ENCODE measurements around the gene BAX. TPM values are rescaled to one million over a fixed set of nuclear protein-coding genes. Genes with fewer than 3 reads are reported as not detected.

The BAX gene
- total RNA-seq, 2 donors from 2014 or later: 15.3 to 22.7 TPM

- intact Hi-C loops (cut with DNase I): no loop called here
- 58 to 75% methylated on average over 12 to 16 of the region's 16 CpGs for WGBS, 2 donors
- no peak for ATAC-seq
- no peak for DNase-seq
- Histone ChIP-seq H3K4me1 (peaks cover 18% of the 10 kb centered on the region), H3K27ac (peak overlapping the region in 3 of 4 donors; percentile 41 to 74 (median 68)), H3K9me3 (no peaks in the 10 kb centered on the region), H3K36me3 (replicated peaks in 1 of 2; ENCODE audit: insufficient read depth in 1 of 2, low read depth in 2 of 2) (no peaks in the 10 kb centered on the region), H3K27me3 (no peaks in the 10 kb centered on the region), H3K4me3 (peak overlapping the region; percentile 18 to 55)
- TF ChIP-seq POLR2A (IDR thresholded peaks at IDR 0.05): no peak
Observed at GRCh38 chr19:48955308-48955958, 758 bp downstream of the BAX start.

- peaks cover 27% of the 10 kb centered on the region for H3K4me1 ChIP-seq
- intact Hi-C loops (cut with DNase I): no loop called here
- 92 to 95% methylated on average over 7 to 8 of the region's 8 CpGs for WGBS, 2 donors
- ATAC-seq: no peak
- H3K36me3 ChIP-seq (replicated peaks in 1 of 2; ENCODE audit: insufficient read depth in 1 of 2, low read depth in 2 of 2): no peaks in the 10 kb centered on the region
- DNase-seq: no peak
- no peaks in the 10 kb centered on the region for H3K27me3 ChIP-seq
- no peak for TF ChIP-seq CTCF (IDR thresholded peaks at IDR 0.05)
- TF ChIP-seq POLR2A (IDR thresholded peaks at IDR 0.05): no peak
- no peaks in the 10 kb centered on the region for H3K9me3 ChIP-seq
- H3K4me3 ChIP-seq: no peak overlapping the region
- H3K27ac ChIP-seq: no peak overlapping the region
Observed at GRCh38 chr19:48958006-48958405, 3.3 kb downstream of the BAX start.

- intact Hi-C loops (cut with DNase I): no loop called here
- H3K27ac ChIP-seq: no peak overlapping the region
- no peak for DNase-seq
- 87 to 90% methylated on average over 16 of the region's 16 CpGs for WGBS, 2 donors
- TF ChIP-seq POLR2A (IDR thresholded peaks at IDR 0.05) (no peak), CTCF (IDR thresholded peaks at IDR 0.05) (no peak)
- peaks cover 38% of the 10 kb centered on the region for H3K4me1 ChIP-seq
- H3K9me3 ChIP-seq: no peaks in the 10 kb centered on the region
- H3K4me3 ChIP-seq: no peak overlapping the region
- no peak for ATAC-seq
- H3K36me3 ChIP-seq (replicated peaks in 1 of 2; ENCODE audit: insufficient read depth in 1 of 2, low read depth in 2 of 2): no peaks in the 10 kb centered on the region
- no peaks in the 10 kb centered on the region for H3K27me3 ChIP-seq
Observed at GRCh38 chr19:48959341-48960239, 4.9 kb downstream of the BAX start.

- 89 to 96% methylated on average over 19 of the region's 19 CpGs for WGBS, 2 donors
- Histone ChIP-seq H3K4me3 (no peak overlapping the region), H3K9me3 (no peaks in the 10 kb centered on the region), H3K36me3 (replicated peaks in 1 of 2; ENCODE audit: insufficient read depth in 1 of 2, low read depth in 2 of 2) (no peaks in the 10 kb centered on the region), H3K4me1 (peaks cover 29% of the 10 kb centered on the region), H3K27ac (no peak overlapping the region), H3K27me3 (no peaks in the 10 kb centered on the region)
- TF ChIP-seq POLR2A (IDR thresholded peaks at IDR 0.05) (no peak), CTCF (IDR thresholded peaks at IDR 0.05) (no peak)
- intact Hi-C loops (cut with DNase I): no loop called here
- ATAC-seq (no peak), DNase-seq (peak in 1 of 4 donors; percentile 24)
Observed at GRCh38 chr19:48961051-48961649, 6.5 kb downstream of the BAX start.

GRCh38 chr19:48961673-48962028, 7.0 kb downstream of the BAX start:
- H3K27me3 ChIP-seq: no peaks in the 10 kb centered on the region
- TF ChIP-seq POLR2A (IDR thresholded peaks at IDR 0.05) (no peak), CTCF (IDR thresholded peaks at IDR 0.05) (no peak)
- no peak overlapping the region for H3K4me3 ChIP-seq
- intact Hi-C loops (cut with DNase I): no loop called here
- H3K9me3 ChIP-seq: no peaks in the 10 kb centered on the region
- WGBS, 2 donors: 69 to 90% methylated on average over 5 to 11 of the region's 12 CpGs
- DNase-seq (no peak), ATAC-seq (no peak)
- peak overlapping the region in 3 of 4 donors; percentile 26 to 89 (median 48) for H3K27ac ChIP-seq
- H3K4me1 ChIP-seq: peaks cover 32% of the 10 kb centered on the region
- H3K36me3 ChIP-seq (replicated peaks in 1 of 2; ENCODE audit: insufficient read depth in 1 of 2, low read depth in 2 of 2): no peaks in the 10 kb centered on the region

All from body of pancreas (tissue), 4 donors.